Upper lobe of left lung (tissue), 6 donors: ENCODE data around the gene SCO2. TPM values are rescaled to one million over a fixed set of nuclear protein-coding genes. Genes with fewer than 3 reads are reported as not detected.

Experiments used
- ATAC-seq, 2 donors: fragments of 200-7000 bp; cut with Tn5 transposase; one replicate each; pipeline ENCODE4 v1.9.1; 2022; ENCODE audit warnings: mild to moderate bottlenecking in 2 of 2, moderate library complexity in 2 of 2; ENCODE audit not compliant: low FRiP score in 2 of 2
- DNase-seq, 2 donors: peaks; one replicate each; pipeline ENCODE4 v3.0.0-alpha.2; 2019 to 2020
- H3K27ac ChIP-seq, 4 donors: fragments of 200-600 bp; sonication (generic); one replicate each; pipeline ENCODE4 v1.5.1; 2016 to 2019
- H3K27me3 ChIP-seq, 4 donors: fragments of 200-600 bp; sonication (generic); one replicate each; pipeline ENCODE4 v1.5.1; 2017 to 2019
- H3K36me3 ChIP-seq, 4 donors: fragments of 200-600 bp; sonication (generic); one replicate each; pipeline ENCODE4 v1.5.1; 2016 to 2019
- H3K4me1 ChIP-seq, 4 donors: fragments of 200-600 bp; sonication (generic); one replicate each; pipeline ENCODE4 v1.5.1; 2018 to 2019
- H3K4me3 ChIP-seq, 4 donors: fragments of 200-600 bp; sonication (generic); one replicate each; pipeline ENCODE4 v1.5.1; 2017 to 2019; ENCODE audit warnings: mild to moderate bottlenecking in 2 of 4, moderate library complexity in 1 of 4
- H3K9me3 ChIP-seq, 4 donors: fragments of 200-600 bp; sonication (generic); one replicate each; pipeline ENCODE4 v1.5.1; 2018 to 2019
- CTCF ChIP-seq, 6 experiments: fragments of 450-650 bp in 4 of 6; fragments of 200-600 bp in 2 of 6; sonication (generic) in 2 of 6; IDR thresholded peaks; one replicate each; pipeline ENCODE4 v1.5.1; 2016 to 2019; ENCODE audit warnings: antibody characterized with exemption in 6 of 6
- EP300 ChIP-seq, 4 donors: sonication (generic); formaldehyde crosslinking; IDR thresholded peaks; one replicate each; pipeline ENCODE4 v1.5.1; 2017; ENCODE audit warnings: antibody characterized with exemption in 4 of 4, control low read depth in 2 of 4
- POLR2A ChIP-seq, 4 donors: fragments of 450-650 bp; IDR thresholded peaks; one replicate each; pipeline ENCODE4 v1.5.1; 2016 to 2017; ENCODE audit warnings: antibody characterized with exemption in 4 of 4, mild to moderate bottlenecking in 2 of 4
- POLR2AphosphoS5 ChIP-seq, 2 donors: sonication (generic); formaldehyde crosslinking; IDR thresholded peaks; one replicate each; pipeline ENCODE4 v1.5.1; 2017; ENCODE audit warnings: antibody characterized with exemption in 2 of 2
- WGBS, 2 donors: methylation state at CpG; one replicate each; pipeline ENCODE4 v1.1.5; 2017 to 2018; 5-methylcytosine and 5-hydroxymethylcytosine counted together
- total RNA-seq, 6 donors: library from RNA; depleted of rRNA in 4 of 6; stranded (reverse); fragments of >200 nt in 4 of 6; gene quantifications; one replicate each; pipeline versions ENCODE4 v1.1.0 to v1.2.1, GENCODE V29; 2016 to 2021
- donor health status: DM: no; HTN: no; CAD: no; lungs with moderate emphysema.
- donor health status: DM: no; HTN: yes; CAD: no; lungs with severe emphysema.

The SCO2 gene
- total RNA-seq, 6 donors from 2014 or later = 1.7 to 14.0 (median 9.2) TPM; not detected in 1

GRCh38 chr22:50523806-50524675, 1.4 kb downstream of the SCO2 start:
- Histone ChIP-seq H3K9me3 (no peaks in the 10 kb centered on the region), H3K4me1 (peaks cover 31 to 47% (median 37%) of the 10 kb centered on the region in 4 donors), H3K4me3 (peak overlapping the region; percentile 69 to 94 (median 82)), H3K27me3 (no peaks in the 10 kb centered on the region), H3K27ac (peak overlapping the region in 3 of 4 donors; percentile 97 to 100 (median 99)), H3K36me3 (peaks cover 22 to 54% (median 43%) of the 10 kb centered on the region in 4 donors)
- TF ChIP-seq EP300 (IDR thresholded peaks at IDR 0.05) = no peak
- no peak for TF ChIP-seq POLR2A (IDR thresholded peaks at IDR 0.05)
- ATAC-seq (no peak), DNase-seq (peak in 1 of 2 donors; percentile 85)
- WGBS, 2 donors = 89 to 96% methylated on average over 10 to 23 of the region's 25 CpGs

GRCh38 chr22:50523458-50523805, 2.0 kb downstream of the SCO2 start:
- Histone ChIP-seq H3K27me3 (no peaks in the 10 kb centered on the region), H3K9me3 (no peaks in the 10 kb centered on the region), H3K4me3 (no peak overlapping the region), H3K36me3 (peaks cover 23 to 60% (median 49%) of the 10 kb centered on the region in 4 donors), H3K27ac (no peak overlapping the region), H3K4me1 (peaks cover 27 to 41% (median 31%) of the 10 kb centered on the region in 4 donors)
- DNase-seq = no peak
- TF ChIP-seq EP300 (IDR thresholded peaks at IDR 0.05) (no peak), CTCF (IDR thresholded peaks at IDR 0.05) (no peak), POLR2AphosphoS5 (IDR thresholded peaks at IDR 0.05) (no peak)
- ATAC-seq = no peak
- 88 to 96% methylated on average over 4 to 16 of the region's 16 CpGs for WGBS, 2 donors

- no peak for ATAC-seq
- Histone ChIP-seq H3K27ac (no peak overlapping the region), H3K4me1 (peaks cover 25 to 36% (median 29%) of the 10 kb centered on the region in 4 donors), H3K9me3 (no peaks in the 10 kb centered on the region), H3K4me3 (no peak overlapping the region), H3K36me3 (peaks cover 23 to 65% (median 54%) of the 10 kb centered on the region in 4 donors), H3K27me3 (no peaks in the 10 kb centered on the region)
- WGBS, 2 donors = 89 to 91% methylated on average over 4 to 22 of the region's 22 CpGs
- TF ChIP-seq POLR2AphosphoS5 (IDR thresholded peaks at IDR 0.05) (no peak), EP300 (IDR thresholded peaks at IDR 0.05) (no peak), CTCF (IDR thresholded peaks at IDR 0.05) (no peak), POLR2A (IDR thresholded peaks at IDR 0.05) (no peak)
- no peak for DNase-seq
Measured at GRCh38 chr22:50522806-50523438, 2.5 kb downstream of the SCO2 start.

GRCh38 chr22:50522208-50522805, 3.1 kb downstream of the SCO2 start:
- no peak overlapping the region for H3K27ac ChIP-seq
- H3K4me3 ChIP-seq = no peak overlapping the region
- peaks cover 19 to 30% (median 25%) of the 10 kb centered on the region in 4 donors for H3K4me1 ChIP-seq
- no peaks in the 10 kb centered on the region for H3K9me3 ChIP-seq
- peaks cover 24 to 71% (median 60%) of the 10 kb centered on the region in 4 donors for H3K36me3 ChIP-seq
- 92 to 93% methylated on average over 3 to 7 of the region's 15 CpGs for WGBS, 2 donors
- no peak for ATAC-seq
- TF ChIP-seq POLR2A (IDR thresholded peaks at IDR 0.05) (no peak), POLR2AphosphoS5 (IDR thresholded peaks at IDR 0.05) (no peak), CTCF (IDR thresholded peaks at IDR 0.05) (no peak), EP300 (IDR thresholded peaks at IDR 0.05) (no peak)
- DNase-seq = no peak
- no peaks in the 10 kb centered on the region for H3K27me3 ChIP-seq

GRCh38 chr22:50521710-50522109, 3.7 kb downstream of the SCO2 start:
- no peak for TF ChIP-seq EP300 (IDR thresholded peaks at IDR 0.05)
- TF ChIP-seq POLR2A (IDR thresholded peaks at IDR 0.05) = no peak
- no peak for TF ChIP-seq POLR2AphosphoS5 (IDR thresholded peaks at IDR 0.05)
- no peak for TF ChIP-seq CTCF (IDR thresholded peaks at IDR 0.05)
- DNase-seq = no peak
- 92 to 95% methylated on average over 10 of the region's 10 CpGs for WGBS, 2 donors
- ATAC-seq = no peak
- Histone ChIP-seq H3K4me3 (no peak overlapping the region), H3K27ac (no peak overlapping the region), H3K27me3 (no peaks in the 10 kb centered on the region), H3K9me3 (no peaks in the 10 kb centered on the region), H3K36me3 (peaks cover 27 to 77% (median 64%) of the 10 kb centered on the region in 4 donors), H3K4me1 (peaks cover 13 to 24% (median 19%) of the 10 kb centered on the region in 4 donors)
